NCI-H2029 treated with DMSO at 0.1 percent for 48 hours (cell line): ENCODE results near the gene ANKMY1.

ENCODE experiments used
- DNase-seq: peaks from one replicate; lab custom pipeline; 2025; lab: John Stamatoyannopoulos, UW

Gene ANKMY1, protein sequence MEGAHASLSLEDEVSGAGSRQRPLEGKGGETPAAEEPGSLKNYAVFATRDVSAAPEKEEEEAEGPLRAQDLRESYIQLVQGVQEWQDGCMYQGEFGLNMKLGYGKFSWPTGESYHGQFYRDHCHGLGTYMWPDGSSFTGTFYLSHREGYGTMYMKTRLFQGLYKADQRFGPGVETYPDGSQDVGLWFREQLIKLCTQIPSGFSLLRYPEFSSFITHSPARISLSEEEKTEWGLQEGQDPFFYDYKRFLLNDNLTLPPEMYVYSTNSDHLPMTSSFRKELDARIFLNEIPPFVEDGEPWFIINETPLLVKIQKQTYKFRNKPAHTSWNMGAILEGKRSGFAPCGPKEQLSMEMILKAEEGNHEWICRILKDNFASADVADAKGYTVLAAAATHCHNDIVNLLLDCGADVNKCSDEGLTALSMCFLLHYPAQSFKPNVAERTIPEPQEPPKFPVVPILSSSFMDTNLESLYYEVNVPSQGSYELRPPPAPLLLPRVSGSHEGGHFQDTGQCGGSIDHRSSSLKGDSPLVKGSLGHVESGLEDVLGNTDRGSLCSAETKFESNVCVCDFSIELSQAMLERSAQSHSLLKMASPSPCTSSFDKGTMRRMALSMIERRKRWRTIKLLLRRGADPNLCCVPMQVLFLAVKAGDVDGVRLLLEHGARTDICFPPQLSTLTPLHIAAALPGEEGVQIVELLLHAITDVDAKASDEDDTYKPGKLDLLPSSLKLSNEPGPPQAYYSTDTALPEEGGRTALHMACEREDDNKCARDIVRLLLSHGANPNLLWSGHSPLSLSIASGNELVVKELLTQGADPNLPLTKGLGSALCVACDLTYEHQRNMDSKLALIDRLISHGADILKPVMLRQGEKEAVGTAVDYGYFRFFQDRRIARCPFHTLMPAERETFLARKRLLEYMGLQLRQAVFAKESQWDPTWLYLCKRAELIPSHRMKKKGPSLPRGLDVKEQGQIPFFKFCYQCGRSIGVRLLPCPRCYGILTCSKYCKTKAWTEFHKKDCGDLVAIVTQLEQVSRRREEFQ

DNA sequence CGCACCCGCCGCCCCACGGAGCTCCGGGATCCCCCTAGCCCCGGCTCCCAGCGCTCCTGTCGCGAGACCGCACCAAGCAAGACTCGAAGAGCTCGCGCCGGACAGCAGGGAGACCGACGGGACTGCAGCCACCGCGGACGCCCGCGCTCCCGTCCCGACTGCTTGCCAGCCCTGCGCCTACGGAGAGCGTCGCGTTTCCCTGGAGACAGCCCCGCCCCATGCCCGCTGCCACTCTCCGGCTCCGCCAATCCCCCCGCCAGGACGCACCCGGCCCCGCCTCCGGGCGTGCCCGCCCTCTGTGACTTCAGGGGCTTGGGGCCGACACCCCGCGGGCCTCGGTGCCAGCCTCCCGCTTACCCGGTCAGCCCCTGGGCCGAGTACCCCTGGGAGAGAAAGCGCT lies at the start of gene ANKMY1:
Gene ANKMY1, minus strand, starts transcription at position 181 of the 400 bp plus-strand sequence. CDS start 653 bp downstream, outside the sequence.
- DNase-seq, result no peak

DNA sequence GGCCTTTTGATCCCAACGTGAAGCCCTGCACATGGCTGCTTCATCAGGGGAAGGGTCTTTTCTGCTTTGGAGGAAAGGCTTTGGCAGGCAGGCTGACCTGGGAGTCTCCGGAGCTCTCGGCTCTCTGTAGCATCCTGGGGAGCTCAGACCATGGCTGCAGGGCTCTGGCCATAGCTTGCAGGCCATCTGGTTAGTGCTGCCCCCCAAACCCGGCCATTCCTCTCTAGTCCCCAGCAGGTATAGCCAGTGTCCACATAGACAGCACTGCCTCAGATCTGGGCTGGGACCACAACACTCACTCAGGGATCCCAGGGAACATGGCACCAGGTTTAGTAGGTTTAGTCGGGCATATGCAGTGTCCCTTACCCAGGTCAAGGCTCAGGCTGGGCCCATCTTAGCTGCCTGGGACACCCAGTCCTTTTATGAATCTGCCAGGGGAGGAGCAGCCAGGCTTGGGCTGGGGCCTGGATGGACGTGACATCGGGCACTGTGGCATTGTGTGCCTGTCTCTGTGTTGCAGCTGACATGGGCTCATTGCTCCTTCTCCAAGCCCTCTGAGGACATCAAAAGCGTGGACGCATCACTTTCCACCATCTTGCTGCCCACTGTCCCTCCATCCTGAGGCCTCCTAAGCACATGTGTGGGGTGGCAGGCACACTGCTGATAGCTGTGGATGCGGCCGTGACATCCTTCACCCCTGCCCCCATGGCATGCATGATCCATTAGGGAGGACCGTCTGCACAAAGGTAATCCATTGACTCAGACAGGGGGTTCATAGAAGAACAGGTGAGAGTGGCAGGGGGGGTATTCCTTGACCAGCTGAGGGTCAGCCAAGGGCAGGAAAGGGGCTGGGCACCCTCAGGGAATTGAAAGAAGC lies 48.3 kb upstream of the ANKMY1 start:
- no peak for DNase-seq

DNA sequence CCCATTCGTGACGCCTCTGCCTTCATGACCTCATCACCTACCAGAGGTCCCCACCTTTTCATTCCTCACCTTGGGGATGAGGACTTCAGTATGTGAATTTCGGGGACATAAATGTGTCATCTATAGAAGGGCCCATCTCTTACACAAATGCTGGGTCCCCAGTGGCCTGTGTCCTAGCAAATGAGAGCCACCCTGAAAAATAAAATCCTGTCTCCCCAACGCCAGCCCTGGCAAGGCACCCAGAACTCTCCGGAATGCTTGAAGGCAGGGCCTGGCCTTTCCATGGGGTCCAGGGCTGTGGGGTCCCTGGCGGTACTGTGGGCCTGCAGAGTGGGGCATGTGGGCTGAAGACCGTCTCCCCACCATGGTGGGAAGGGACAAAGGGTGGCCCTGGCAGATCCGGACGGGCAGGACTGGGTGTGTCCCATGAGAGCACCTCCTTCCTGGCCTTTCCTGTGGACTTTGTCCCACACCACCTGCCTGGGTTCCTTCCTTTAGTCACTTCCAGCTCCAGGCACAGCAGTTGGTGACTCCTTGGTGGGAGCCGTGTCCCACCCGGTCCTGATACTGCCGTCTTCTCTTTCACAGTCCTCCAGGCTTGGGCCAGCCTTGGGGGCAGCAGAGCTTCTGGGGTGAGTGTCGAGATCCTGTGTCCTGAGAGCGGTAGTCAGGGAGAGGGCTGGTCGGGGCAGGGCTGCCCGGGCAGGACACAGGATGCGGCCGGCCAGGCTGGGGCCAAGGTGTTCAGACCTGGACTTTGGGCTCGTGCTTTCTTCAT lies 47.3 kb upstream of the ANKMY1 start:
- no peak for DNase-seq

DNA sequence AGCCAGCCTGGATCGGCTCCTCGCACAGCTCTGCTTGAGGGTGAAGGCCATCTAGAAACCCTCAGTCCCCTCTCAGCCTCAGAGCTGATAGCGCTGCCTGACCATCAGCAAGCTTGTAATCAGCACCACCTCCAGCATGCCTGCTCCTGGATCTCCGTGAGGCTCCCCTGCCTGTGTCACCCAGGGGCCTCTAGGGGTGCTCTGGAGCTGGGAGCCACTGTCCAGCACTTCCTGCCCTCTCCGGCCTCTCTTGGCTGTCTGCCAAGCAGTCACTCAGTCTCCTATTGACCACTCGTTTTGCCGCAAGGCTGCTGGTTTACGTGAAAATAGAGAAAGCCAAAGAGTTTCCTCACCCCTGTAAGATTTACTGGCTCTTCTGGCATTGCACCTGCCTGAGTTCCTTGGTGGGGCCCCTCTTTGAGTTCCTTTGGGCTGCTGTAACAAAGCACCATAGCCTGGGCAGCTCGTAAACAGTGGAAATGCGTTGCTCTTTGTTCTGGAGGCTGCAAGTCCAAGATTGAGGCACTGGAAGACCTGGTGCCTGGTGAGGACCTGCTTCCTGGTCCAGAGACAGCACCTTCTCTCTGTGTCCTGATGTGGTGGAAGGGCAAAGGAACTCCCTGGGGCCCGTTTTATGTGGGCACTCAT lies 46.6 kb upstream of the ANKMY1 start:
- no peak for DNase-seq

DNA sequence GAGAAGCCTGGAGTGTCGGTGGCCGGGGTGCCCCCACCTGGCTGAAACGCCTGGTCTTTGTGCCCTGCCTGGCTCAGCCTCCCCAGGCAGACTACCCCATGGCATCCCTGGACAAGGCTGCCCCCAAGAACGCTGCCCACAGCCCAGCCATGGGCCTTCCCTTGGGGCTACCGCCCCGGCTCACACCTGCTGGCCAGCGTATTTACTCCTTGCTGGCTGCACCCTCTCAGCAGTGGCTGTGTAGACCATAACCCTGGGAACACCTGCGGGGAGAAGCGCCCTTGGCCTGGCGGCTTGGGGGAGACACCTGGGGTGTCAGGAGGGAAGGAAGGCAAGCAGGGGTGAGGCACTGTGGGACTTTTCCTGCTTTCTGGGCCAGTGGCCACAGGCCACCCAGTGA lies 46.1 kb upstream of the ANKMY1 start:
- DNase-seq, result no peak

DNA sequence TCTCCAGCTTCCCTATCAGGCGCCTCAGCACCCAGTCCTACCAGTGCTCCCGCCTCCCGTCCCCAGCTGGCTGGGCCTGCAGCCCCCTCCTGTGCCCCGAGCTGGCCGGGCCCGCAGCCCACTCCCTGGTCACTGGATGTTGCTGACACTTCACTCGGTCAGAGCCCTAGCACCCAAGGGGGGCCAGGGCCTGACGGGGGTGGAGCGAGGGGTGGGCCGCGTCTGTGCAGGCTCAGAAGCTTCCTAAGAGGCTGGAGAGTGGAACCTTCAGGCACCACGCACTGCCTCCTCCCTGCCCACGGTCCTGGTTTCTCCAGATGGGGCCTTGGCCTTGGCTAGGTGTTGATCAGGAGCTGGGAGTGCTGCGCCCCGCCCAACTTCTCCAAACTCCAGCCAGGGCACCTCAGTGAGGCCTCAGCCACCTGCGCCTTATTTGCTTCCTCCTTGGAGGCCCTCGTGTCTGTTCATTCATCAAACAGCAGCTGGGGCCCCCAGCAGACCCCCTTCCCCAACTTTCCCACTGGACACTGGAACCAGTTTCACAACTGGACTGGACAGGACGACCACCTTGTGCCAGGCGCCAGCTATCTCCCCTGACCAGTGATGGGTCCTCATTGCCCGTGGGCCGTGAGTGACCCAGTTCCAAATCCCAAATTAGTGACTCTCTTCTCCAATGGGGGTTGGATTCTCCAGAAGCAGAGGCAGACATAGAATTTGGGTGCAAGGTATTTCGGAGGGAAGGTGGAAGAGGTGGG lies 45.5 kb upstream of the ANKMY1 start:
- no peak for DNase-seq

DNA sequence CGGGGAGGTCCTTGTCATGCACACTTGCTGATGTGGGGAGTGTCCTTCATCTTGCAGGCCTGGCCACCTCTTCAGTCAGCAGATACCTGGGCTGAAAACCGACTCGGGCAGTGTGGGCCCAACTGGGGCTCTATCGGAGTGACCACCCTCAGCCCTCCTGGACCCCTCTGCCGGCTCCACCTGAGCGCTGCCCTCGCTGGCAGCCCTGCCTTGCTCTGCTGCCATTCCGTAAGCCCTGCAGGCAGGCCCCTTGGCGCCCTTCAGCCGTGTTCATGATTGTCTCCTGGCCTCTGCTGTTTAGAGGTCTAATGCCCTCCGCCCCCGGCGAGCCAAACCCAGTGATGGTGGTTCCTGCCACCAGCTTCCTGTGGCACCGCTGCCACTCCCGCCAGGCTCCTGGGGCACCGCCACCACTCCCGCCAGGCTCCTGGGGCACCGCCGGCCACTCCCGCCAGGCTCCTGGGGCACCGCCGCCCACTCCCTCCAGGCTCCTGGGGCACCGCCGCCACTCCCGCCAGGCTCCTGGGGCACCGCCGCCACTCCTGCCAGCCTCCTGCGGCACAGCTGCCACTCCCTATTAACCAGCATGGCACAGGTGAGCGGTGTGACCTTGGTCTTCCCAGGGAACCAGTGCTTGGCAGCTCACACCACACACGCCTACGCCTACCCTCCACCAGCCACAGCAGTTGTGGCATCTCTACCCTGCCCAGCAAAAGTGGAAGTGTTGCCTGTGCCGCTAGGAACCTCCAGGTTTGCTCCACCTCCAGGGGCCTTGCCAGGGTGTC lies 44.7 kb upstream of the ANKMY1 start:
- no peak for DNase-seq

DNA sequence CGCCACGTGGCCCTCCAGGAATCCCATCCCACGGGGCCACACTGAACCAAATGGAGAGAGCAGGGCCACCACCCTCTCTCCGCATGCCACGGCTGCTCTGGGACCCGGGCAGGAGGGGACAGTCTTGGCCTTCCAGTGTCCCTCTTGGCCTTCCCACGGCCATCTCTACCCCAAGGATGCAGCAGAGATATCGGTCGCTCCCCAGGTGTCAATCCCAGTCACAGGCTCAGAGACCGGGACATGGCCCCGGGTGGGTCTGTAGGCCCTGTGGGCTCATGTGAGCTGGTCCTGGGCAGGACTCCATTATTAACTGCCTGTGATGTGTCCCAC lies 44.0 kb upstream of the ANKMY1 start:
- DNase-seq, result no peak

DNA sequence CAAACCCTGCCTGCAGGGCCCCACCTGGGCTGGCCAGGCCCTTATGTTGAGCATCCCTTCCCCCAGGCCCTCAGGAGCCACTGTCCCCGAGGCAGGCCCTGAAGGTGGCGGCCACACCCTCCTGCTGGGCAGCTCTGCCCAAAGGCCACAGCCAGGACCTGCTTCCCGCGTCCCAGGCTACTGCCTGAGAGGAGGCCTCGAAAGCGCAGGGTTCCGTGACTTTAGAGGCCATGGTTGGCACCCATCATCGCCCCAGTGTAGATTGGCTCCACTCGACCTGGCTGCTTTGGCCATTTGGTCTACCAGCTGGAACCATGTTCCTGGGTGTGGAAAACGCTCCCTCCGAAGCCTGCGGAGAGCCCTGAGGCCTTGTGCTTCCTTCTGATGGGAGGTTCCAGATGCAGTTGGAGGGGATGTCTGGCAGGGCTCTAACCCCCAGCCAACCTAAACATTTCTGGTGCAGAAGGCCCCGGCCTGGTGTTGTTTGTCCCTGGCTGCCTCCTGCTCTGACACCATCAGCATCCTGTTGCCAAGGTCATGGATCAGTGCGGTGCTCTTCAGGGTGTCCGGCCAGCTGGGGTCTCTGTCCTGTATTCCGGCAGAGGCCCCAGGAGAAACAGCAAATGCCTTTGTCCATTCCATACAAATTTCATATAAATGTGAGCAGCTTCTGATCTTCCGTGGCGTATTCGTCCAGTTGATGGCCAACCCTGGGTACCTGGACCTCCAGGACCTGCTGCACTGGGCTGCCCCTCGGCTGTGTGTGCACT lies 43.5 kb upstream of the ANKMY1 start:
- no peak for DNase-seq

DNA sequence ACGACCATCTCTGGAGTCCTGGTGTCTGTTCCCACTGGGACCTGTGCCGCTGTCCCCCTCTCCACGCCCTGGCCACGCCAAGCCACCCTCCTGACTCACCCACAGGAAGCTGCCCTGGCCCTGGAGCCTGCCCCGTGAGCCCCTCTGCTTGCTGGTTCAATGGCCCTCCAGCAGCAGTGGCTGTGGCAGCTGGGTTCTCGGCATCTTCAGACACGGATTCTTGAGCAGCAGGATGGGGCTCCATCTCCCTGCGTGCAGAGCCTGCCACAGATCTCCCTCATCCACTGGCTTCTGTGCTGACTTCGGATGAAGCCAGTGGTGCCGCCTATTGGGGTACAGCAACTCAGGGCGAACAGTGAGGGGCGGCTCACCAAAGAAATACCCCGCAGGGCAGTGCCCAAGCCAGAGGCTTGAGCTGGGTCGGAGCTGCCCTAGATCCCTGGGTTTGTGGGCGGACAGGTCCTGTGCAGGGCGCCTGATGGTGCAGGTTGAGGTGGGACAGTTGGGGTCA lies 42.7 kb upstream of the ANKMY1 start:
- no peak for DNase-seq

DNA sequence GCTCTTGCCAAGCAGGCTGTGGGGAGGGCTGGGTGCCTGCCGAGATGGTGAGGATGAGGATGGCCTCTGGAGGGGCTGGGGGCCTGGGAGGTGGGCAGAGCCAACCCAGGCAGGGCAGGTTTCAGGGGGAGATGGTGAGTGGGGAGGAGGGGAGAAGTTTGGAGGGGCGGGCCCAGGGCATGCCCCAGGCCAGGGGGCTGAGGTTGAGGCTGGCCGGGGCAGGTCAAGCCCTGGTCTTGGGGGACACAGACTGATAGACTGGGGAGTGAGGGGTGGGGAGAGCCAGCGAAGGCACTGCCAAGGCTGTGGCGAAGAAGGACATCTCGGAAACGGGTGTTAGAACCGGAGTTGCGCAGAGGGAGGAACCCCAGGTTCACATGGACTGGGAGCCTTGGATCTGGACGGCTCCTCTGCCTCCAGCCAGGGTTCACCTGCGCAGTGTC lies 41.4 kb upstream of the ANKMY1 start:
- DNase-seq, result no peak

DNA sequence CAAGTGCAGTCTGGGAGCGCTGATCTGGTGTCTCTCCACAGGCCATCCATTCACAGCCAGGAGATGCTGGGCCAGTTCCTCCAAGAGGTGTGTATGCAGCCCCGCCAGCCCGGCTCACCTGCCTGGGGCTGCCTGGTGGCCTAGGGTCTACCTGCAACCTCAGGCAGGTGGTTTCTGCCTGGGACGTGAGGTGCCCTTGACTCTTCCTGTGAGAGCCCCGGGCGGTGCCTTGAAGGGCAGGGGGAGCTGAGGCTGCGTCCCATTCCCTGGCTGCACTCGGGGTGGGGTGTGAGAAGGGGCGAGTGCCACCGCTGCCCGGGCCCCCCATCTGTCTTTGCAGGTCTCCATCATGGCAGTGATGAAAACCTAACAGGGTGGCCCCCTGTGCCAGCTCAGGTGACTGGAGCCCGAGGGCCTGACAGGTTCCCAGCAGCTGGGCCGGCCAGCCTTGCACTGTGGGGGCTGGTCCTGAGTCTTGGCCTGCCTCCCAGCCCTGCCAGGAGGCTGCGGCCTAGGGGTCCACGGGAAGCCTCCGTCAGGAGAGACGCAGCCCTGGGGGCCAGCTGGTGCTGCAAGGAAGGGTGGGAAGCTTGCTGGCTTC lies 40.6 kb upstream of the ANKMY1 start:
- no peak for DNase-seq

DNA sequence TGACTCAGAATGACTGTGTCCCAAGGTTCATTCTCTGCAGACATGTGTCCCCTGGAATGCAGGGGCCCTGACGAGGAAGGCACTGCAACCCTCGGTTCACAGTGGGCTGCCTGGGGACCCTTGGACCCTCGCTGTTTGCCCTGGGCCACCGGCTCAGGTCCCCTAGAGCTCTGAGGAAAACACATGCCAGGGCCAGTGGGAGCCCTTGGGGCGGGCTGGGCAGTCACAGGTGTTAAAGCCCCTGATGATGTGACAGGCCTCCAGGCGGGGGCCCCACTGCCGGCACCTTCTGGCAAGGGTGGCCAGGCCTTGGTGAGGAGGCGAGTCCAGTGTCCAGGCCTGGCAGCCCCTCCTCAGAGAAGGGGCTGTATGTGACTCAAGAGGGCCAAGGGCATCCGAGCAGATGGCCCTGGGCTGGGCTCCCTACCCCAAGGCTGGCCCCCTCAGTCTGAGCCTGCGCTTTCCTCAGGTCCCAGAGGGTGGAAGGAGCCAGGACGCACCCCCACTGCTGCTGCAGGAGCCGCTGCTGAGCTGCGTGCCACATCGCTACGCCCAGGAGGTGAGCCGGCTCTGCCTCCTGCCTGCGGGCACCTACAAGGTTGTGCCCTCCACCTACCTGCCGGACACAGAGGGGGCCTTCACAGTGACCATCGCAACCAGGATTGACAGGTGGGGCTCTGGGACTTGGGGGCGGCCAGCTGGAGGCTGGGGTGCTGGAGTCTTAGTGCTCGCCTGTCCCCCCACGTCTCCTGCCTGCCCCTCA lies 39.8 kb upstream of the ANKMY1 start:
- no peak for DNase-seq

DNA sequence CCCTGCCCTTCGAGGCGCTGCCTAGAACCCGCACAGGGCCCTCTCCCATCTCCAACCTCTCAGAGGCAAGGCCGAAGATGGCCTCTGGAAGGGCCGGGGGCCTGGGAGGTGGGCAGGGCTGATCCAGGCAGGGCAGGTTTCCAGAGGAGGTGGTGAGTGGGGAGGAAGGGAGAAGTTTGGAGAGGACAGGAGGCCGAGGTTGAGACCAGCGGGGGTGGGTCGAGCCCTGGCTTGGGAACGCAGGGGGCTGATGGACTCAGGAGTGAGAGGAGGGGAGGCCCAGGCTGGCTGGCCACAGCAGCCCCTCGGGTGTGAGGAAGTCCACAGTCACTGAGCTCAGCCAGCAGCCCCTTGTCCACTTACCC lies 39.2 kb upstream of the ANKMY1 start:
- DNase-seq, result no peak

DNA sequence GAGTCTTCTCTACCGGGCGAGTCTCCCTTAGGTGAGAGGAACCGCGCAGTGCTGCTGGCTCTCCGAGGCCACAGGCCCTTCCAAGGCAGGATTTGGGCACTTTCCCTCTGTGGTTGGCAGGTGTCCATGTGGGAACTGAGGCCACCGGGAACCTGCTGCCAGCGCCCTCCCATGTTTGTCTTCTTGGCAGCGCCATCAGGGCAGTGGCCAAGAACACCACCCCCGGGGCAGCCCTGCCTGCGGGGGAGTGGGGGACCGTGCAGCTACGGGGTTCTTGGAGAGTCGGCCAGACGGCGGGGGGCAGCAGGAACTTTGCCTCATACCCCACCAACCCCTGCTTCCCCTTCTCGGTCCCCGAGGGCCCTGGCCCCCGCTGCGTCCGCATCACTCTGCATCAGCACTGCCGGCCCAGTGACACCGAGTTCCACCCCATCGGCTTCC lies 38.7 kb upstream of the ANKMY1 start:
- DNase-seq, result no peak

DNA sequence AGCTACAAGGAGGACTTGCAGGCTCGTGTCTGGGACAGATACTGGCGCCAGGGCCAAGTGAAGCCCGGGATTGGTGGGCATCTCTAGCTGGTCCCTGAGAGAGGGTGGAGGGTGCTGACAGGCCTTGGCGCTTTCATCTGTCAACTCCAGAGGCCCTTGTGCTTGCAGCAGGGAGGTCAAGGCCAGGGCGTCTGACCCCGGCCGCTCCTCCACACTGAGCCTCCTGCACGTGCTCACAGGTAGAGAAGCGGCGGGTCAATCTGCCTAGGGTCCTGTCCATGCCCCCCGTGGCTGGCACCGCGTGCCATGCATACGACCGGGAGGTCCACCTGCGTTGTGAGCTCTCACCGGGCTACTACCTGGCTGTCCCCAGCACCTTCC lies 38.3 kb upstream of the ANKMY1 start:
- no peak for DNase-seq
